Measurements from ENCODE around the gene NR1D2.
"Not testable (repeated sequence)": the region's sequence is repeated elsewhere in the genome, so short reads cannot be mapped to it uniquely, and the experiment has no call there.

Gene NR1D2

GRCh38 chr3:24010834-24011233 is 65.7 kb downstream of the NR1D2 start:
- DNase-seq = not testable (repeated sequence)

- no peak for DNase-seq
Observed at GRCh38 chr3:24012589-24013269, 67.6 kb downstream of the NR1D2 start.

- DNase-seq = no peak
Observed at GRCh38 chr3:24017305-24017704, 72.2 kb downstream of the NR1D2 start.

- no peak for DNase-seq
Observed at GRCh38 chr3:24018784-24019570, 73.9 kb downstream of the NR1D2 start.

- DNase-seq = no peak
Observed at GRCh38 chr3:24019585-24019984, 74.5 kb downstream of the NR1D2 start.

- DNase-seq = no peak
Observed at GRCh38 chr3:24020036-24020691, 75.1 kb downstream of the NR1D2 start.

- DNase-seq = no peak
Observed at GRCh38 chr3:24023197-24023596, 78.1 kb downstream of the NR1D2 start.

GRCh38 chr3:24025805-24026204 is 80.7 kb downstream of the NR1D2 start:
- DNase-seq = no peak

GRCh38 chr3:24026665-24027064 is 81.6 kb downstream of the NR1D2 start:
- DNase-seq = not testable (repeated sequence)

GRCh38 chr3:24027946-24028345 is 82.9 kb downstream of the NR1D2 start:
- DNase-seq = no peak

Measured in CD4-positive, alpha-beta T cell treated with Interleukin-17A for 1 hour (primary cell).